Liver (tissue), 3 donors: ENCODE results near the gene ZBTB17.

Experiments used
- CTCF ChIP-seq: fragments of 150-350 bp; IDR thresholded peaks from 2 replicates; pipeline ENCODE4 v1.5.1; 2017; ENCODE audit warnings: improper control_type of control experiment, low read depth, low read length; ENCODE audit not compliant: missing input control
- GABPA ChIP-seq, 2 donors: IDR thresholded peaks in 1 of 2; conservative IDR thresholded peaks in 1 of 2; 2 replicates each; pipeline ENCODE4 v1.6.1; 2016; ENCODE audit warnings: antibody characterized with exemption in 2 of 2, mild to moderate bottlenecking in 1 of 2, moderate library complexity in 1 of 2
- MAX ChIP-seq: IDR thresholded peaks from 2 replicates; pipeline ENCODE4 v1.6.1; 2016; ENCODE audit warnings: antibody characterized with exemption
- SP1 ChIP-seq: IDR thresholded peaks from 2 replicates; pipeline ENCODE4 v1.6.1; 2018; ENCODE audit warnings: antibody characterized with exemption, mild to moderate bottlenecking
- TAF1 ChIP-seq: conservative IDR thresholded peaks from 2 replicates; pipeline ENCODE4 v1.6.1; 2016; ENCODE audit warnings: antibody characterized with exemption, mild to moderate bottlenecking
- ZBTB33 ChIP-seq: IDR thresholded peaks from 2 replicates; pipeline ENCODE4 v1.6.1; 2016; ENCODE audit warnings: antibody characterized with exemption
- TF ChIP-seq, protein P1 (sequence below): IDR thresholded peaks from 2 replicates; pipeline ENCODE4 v1.6.1; 2016; ENCODE audit warnings: antibody characterized with exemption, mild to moderate bottlenecking
- TF ChIP-seq, protein P2 (sequence below): IDR thresholded peaks from 2 replicates; pipeline ENCODE4 v1.6.1; 2016; ENCODE audit warnings: antibody characterized with exemption
- donor health status: healthy.
- donor health status: healthy.

GRCh38 chr1:15963363-15963967 lies 12.4 kb downstream of the ZBTB17 start:
- no peak for TF ChIP-seq GABPA (IDR thresholded peaks at IDR 0.05 in 1 of 2, conservative IDR thresholded peaks at IDR 0.05 in 1 of 2)
- no peak for TF ChIP-seq CTCF
- TF ChIP-seq ZBTB33 = no peak
- no peak for TF ChIP-seq MAX
- TF ChIP-seq, protein P1, sequence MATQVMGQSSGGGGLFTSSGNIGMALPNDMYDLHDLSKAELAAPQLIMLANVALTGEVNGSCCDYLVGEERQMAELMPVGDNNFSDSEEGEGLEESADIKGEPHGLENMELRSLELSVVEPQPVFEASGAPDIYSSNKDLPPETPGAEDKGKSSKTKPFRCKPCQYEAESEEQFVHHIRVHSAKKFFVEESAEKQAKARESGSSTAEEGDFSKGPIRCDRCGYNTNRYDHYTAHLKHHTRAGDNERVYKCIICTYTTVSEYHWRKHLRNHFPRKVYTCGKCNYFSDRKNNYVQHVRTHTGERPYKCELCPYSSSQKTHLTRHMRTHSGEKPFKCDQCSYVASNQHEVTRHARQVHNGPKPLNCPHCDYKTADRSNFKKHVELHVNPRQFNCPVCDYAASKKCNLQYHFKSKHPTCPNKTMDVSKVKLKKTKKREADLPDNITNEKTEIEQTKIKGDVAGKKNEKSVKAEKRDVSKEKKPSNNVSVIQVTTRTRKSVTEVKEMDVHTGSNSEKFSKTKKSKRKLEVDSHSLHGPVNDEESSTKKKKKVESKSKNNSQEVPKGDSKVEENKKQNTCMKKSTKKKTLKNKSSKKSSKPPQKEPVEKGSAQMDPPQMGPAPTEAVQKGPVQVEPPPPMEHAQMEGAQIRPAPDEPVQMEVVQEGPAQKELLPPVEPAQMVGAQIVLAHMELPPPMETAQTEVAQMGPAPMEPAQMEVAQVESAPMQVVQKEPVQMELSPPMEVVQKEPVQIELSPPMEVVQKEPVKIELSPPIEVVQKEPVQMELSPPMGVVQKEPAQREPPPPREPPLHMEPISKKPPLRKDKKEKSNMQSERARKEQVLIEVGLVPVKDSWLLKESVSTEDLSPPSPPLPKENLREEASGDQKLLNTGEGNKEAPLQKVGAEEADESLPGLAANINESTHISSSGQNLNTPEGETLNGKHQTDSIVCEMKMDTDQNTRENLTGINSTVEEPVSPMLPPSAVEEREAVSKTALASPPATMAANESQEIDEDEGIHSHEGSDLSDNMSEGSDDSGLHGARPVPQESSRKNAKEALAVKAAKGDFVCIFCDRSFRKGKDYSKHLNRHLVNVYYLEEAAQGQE = no peak
- TF ChIP-seq, protein P2, sequence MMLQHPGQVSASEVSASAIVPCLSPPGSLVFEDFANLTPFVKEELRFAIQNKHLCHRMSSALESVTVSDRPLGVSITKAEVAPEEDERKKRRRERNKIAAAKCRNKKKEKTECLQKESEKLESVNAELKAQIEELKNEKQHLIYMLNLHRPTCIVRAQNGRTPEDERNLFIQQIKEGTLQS = no peak
- no peak for TF ChIP-seq TAF1
- TF ChIP-seq SP1 = no peak
